Hematopoietic multipotent progenitor cell treated with erythropoietin and hydrocortisone succinate and interleukin-3 and kit ligand, for 8 days (in vitro differentiated cells): ENCODE results near the gene CRIM1.

Experiments
- DNase-seq: peaks from one replicate; pipeline ENCODE4 v3.0.0-alpha.2; 2015

The CRIM1 gene

DNA sequence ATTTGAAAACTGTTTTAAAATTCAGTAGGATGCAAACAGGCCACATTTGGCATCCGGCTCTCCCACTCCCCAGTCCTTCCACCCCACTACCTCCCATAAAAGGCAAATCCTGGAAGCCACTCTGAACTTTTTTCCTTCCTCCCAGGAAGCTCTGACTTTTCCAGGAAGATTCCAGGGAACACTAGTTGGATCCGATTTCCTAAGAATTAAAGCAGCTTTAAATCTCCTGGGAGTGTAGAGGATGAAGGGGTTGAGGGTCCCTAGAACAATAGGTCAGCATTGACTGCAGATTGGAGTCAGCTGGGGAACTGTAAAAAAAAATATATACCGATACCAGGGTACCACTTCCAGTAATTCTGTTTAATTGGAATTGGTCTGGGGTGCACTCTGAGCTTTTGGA lies 76.9 kb downstream of the CRIM1 start:
- no peak for DNase-seq

DNA sequence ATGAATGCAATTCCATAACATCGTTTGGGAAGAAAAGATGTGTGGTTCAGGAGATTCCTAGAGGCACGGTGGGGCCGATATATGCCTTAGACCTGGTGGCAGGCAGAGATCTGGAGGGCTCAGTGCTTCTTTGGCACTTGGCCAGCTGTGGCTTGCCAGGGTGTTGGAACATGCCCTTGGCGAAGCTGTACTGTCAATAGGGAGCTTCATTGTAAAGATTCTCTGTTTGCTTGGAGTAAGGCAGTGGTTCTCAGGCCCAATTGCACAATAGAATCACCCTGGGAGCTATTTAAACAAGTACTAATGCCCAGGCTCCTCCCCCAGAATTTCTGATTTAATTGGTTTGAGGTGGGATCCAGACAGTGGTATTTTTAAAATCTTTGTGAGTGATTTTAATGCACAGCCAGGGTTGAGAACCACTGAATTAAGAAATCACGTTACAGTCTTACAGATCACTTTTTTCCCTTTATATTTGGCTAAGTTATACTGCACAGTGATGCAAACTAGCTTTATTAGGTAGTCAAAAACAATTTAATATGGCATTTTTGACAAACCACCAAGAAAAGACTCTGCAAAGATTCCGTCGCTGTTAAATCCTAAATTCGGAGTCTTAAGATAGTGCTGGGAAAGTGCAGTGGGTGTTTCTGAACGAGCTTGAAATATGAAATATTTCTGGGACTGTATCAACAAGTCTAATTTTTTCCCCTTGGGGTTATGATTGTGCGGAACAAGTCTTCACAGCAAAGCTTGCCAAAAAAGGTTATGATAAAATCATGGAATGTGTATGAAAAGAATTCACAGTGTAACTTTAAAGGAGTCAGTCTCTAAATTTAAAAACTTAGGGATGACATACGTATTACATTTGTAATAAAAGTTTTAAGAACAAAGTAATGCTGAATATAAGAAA lies 78.0 kb downstream of the CRIM1 start:
- peak; percentile 6 for DNase-seq

- no peak for DNase-seq
Observed at GRCh38 chr2:36438449-36438977, 82.9 kb downstream of the CRIM1 start.

- DNase-seq = no peak
Observed at GRCh38 chr2:36439084-36439483, 83.5 kb downstream of the CRIM1 start.

DNA sequence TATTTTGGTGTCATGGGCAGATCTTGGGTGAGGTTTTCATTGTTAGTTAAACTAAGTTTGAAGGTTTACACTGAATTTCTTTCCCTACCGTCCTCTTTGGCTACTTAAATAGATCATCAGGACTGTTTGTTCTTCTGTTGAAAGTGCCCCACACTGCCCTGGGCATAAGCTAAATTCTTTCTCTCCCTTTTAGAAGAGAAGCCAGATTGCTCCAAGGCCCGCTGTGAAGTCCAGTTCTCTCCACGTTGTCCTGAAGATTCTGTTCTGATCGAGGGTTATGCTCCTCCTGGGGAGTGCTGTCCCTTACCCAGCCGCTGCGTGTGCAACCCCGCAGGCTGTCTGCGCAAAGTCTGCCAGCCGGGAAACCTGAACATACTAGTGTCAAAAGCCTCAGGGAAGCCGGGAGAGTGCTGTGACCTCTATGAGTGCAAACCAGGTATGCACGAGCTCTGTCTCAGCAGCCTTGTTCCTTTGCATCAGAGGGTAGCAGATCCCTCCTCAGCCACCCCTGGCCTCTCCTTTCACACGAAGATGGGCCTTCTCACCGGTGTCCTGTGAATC lies 85.6 kb downstream of the CRIM1 start:
- no peak for DNase-seq

- no peak for DNase-seq
Observed at GRCh38 chr2:36441816-36442215, 86.2 kb downstream of the CRIM1 start.

DNA sequence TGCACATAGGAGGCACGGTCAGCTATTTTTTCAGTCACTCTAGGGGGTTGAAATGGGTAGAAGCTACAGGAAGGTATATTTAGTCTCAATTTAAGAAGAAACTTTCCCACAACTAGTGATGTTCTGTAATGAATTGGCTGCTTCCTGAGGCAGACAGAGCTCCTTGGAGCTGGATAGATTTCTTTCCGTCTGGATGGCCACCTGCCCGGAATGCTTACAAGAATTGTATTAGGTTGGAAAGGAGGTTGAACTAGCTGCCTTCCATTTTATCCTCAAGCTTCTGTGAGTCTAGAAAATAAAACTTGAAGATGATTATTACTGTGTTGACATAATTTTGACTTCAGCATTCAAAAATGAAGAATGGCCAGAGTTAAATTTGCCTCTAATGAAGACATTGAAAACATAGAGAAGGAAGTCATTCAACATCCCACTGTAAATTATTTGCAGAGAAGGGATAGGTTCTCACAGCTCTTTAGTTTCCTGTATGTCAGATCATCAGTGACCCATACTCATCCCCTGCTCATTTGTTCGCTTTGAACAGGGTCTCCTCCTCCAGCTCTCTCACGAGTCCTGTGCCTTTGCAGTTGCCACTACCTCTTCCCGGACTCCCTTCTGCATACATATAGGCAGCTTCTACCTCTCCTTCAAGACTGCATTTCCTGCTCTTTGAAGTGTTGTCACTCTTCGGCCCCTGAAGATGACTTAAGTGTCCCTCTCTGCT lies 88.8 kb downstream of the CRIM1 start:
- no peak for DNase-seq

- DNase-seq = no peak
Observed at GRCh38 chr2:36445185-36445866, 89.7 kb downstream of the CRIM1 start.

DNA sequence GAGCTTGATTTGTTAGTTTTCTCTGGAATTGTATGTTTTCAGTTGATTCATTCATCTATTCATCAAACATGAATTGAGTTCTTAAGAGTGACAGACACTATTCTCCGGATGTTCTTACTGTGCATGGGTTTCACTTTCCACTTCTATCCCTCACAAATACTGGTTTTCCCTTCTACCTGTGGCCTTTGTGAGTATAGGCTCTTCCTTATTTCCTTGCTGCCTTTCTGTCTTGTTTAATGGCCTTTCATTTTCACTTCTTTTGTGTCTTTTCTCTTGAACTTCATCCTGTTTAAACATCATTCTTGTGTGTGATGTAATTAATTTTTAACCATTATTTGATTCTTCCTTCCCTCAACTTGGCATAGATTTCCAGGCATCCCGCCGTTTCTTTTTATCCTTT lies 90.7 kb downstream of the CRIM1 start:
- no peak for DNase-seq

GRCh38 chr2:36449213-36449612 lies 93.6 kb downstream of the CRIM1 start:
- no peak for DNase-seq

GRCh38 chr2:36449943-36450392 lies 94.4 kb downstream of the CRIM1 start:
- DNase-seq = peak; percentile 85

- no peak for DNase-seq
Observed at GRCh38 chr2:36450466-36451196, 95.1 kb downstream of the CRIM1 start.

DNA sequence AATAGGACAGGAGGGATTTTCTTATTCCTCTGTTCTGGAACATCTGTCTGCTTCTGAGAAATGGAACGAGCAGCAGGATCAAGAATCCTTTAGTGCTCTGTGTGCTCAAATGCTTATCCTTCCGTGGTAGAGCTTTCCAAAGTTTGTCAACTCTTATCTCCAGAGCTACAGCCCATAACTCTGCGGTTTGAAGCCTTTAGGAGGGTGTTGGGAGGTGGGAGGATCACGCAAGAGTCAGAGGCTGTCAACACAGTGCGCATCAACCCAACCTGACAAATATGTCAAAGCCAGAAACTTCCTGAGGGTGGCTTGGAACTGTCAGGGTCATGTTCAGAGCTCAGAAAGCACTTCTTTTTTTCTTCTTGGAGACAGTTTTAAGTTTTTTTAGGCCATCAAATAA lies 95.9 kb downstream of the CRIM1 start:
- peak; percentile 81 for DNase-seq

GRCh38 chr2:36452260-36452659 lies 96.7 kb downstream of the CRIM1 start:
- no peak for DNase-seq

DNA sequence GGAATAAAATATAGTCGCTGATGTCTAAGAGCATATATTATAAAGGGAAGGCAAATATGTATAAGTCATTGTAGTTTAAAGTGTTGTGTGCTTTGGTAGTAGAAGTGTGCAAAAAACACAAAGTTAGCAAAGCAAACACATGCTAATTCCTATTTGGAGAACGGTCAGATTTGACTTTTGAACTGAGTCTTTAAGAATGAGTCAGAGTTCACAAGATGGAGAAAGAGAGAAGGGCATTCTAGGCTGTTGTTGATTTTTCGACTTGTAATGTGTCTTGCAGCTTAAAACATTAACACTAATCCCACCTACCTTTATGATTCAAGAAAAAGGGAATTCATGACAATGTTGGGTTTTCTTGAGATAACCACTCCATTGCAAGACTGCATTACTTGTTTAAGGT lies 98.1 kb downstream of the CRIM1 start:
- no peak for DNase-seq

- no peak for DNase-seq
Observed at GRCh38 chr2:36455011-36455410, 99.4 kb downstream of the CRIM1 start.

DNA sequence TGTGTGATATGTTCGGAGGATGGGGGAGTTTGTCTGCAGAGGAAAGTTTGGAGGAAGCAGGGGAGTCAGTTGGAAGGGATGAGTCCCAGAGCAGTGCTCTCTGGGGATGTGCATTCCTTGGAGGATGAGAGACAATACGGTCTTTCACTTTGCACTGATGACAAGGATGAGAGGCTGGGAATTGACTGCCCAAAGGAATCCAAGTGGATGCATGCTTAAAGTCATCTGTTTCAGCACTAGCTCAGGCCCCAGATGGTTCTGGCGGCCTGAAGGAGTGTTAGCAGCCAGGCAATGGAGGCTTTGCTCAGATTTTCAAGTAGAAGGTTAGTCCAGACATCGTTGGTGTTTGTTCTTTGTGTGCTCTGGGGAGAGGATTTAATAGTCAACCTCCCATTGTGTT lies 100.2 kb downstream of the CRIM1 start:
- DNase-seq = no peak

- no peak for DNase-seq
Observed at GRCh38 chr2:36456227-36457175, 100.9 kb downstream of the CRIM1 start.

DNA sequence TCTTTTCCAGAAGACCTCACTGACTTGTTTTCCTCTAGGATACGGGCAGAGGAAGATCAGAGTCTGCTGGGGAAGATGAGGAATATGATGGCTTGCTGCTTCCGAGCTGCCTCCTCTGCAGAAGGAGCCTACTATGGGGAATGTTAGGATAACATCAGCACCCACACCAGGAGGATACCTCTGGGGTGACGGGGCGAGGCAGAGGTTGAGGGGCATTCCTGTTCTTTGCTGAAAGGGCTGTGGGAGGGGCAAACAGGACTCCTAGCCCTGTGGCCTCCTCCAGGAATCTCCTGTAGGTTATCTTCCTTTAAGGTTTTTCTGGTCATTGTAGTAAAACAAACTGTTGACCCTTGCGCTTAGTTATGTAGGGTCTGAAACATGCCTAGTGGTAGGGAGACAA lies 102.5 kb downstream of the CRIM1 start:
- no peak for DNase-seq

DNA sequence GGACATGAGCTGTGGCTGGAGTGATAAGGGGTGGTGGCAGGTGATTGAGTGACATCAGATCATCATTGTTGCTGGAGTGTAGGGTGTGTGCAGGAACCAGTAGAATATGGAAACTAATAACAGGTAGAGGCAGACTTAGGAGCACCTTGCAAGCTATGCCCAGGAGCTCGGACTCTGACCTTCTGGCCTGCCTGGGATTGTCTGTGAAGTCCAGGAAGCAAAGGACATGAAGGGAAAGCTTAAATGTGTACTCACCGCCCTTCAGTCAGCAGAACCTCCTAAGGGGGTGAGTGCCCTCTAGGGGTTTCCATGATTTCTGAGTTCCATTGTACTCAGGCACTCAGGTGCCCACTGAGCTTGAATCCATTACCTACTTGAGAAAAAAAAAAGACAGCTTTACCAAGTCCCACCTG lies 104.2 kb downstream of the CRIM1 start:
- DNase-seq = peak; percentile 6
